ENCODE data around the gene AXL. TPM values are rescaled to one million over a fixed set of nuclear protein-coding genes. Genes with fewer than 3 reads are reported as not detected.

The AXL gene
- total and polyA plus RNA-seq, 2 of the 13 experiments (the other 11 are each of a cell fraction or from before 2014, with no cell fraction given), result 0.71 to 5.9 TPM

GRCh38 chr19:41263850-41264580, 45.0 kb downstream of the AXL start, which contains the start of gene HNRNPUL1 (continued):
- TF ChIP-seq NRL (CRISPR knock-in tag; IDR thresholded peaks at IDR 0.05; ENCODE audit: borderline replicate concordance), result peak; percentile 85
- TF ChIP-seq ISX (CRISPR knock-in tag; conservative IDR thresholded peaks at IDR 0.05), result no peak
- TF ChIP-seq RORA (CRISPR knock-in tag; IDR thresholded peaks at IDR 0.05), result no peak
- TF ChIP-seq, protein P1, sequence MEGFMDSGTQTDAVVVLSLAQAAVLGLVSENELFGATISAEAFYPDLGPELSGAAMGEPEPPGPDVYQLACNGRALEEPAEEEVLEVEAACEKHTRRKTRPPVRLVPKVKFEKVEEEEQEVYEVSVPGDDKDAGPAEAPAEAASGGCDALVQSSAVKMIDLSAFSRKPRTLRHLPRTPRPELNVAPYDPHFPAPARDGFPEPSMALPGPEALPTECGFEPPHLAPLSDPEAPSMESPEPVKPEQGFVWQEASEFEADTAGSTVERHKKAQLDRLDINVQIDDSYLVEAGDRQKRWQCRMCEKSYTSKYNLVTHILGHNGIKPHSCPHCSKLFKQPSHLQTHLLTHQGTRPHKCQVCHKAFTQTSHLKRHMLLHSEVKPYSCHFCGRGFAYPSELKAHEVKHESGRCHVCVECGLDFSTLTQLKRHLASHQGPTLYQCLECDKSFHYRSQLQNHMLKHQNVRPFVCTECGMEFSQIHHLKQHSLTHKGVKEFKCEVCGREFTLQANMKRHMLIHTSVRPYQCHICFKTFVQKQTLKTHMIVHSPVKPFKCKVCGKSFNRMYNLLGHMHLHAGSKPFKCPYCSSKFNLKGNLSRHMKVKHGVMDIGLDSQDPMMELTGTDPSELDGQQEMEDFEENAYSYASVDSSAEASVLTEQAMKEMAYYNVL (CRISPR knock-in tag; IDR thresholded peaks at IDR 0.05; ENCODE audit: borderline replicate concordance), result peak; percentile 19; the same call in 1 of the 2 replicates
- no peak for TF ChIP-seq NCOR1 (IDR thresholded peaks at IDR 0.05; ENCODE audit: borderline replicate concordance, low read length)
- peak; percentile 51; the same call in 1 of the 2 replicates for TF ChIP-seq ISL2 (CRISPR knock-in tag; IDR thresholded peaks at IDR 0.05)
- no peak for TF ChIP-seq ZNF674 (CRISPR knock-in tag; IDR thresholded peaks at IDR 0.05; ENCODE audit: low read depth)
- TF ChIP-seq ZNF33B (CRISPR knock-in tag; IDR thresholded peaks at IDR 0.05), result 0 out of 2 replicates have a peak, but pooled peaks have one; percentile 65
- no peak for TF ChIP-seq ZNF660 (CRISPR knock-in tag; IDR thresholded peaks at IDR 0.05; ENCODE audit: borderline replicate concordance, low read depth)
- peak; percentile 98 for TF ChIP-seq PATZ1 (CRISPR knock-in tag; IDR thresholded peaks at IDR 0.05)
- no peak for TF ChIP-seq CENPX (CRISPR knock-in tag; IDR thresholded peaks at IDR 0.05)
- no peak for TF ChIP-seq NFATC3 (CRISPR knock-in tag; IDR thresholded peaks at IDR 0.05)
- TF ChIP-seq TAF15 (IDR thresholded peaks at IDR 0.05; ENCODE audit: low read depth, low read length, poor library complexity, severe bottlenecking), result peak; percentile 11
- TF ChIP-seq ZNF253 (CRISPR knock-in tag; IDR thresholded peaks at IDR 0.05; ENCODE audit: borderline replicate concordance), result peak; percentile 48; the same call in 1 of the 2 replicates
- TF ChIP-seq ETS1 (CRISPR knock-in tag; IDR thresholded peaks at IDR 0.05), result no peak
- TF ChIP-seq MTA1 (CRISPR knock-in tag; IDR thresholded peaks at IDR 0.05; ENCODE audit: borderline replicate concordance), result no peak
- TF ChIP-seq THRA (CRISPR knock-in tag; IDR thresholded peaks at IDR 0.05; ENCODE audit: borderline replicate concordance), result no peak
- no peak for TF ChIP-seq TEF (CRISPR knock-in tag; IDR thresholded peaks at IDR 0.05)
- TF ChIP-seq NBN (conservative IDR thresholded peaks at IDR 0.05), result no peak

Measured in HepG2 (cell line).